SK-N-SH treated with all-trans-retinoic acid at 6 μM for 48 hours (cell line): ENCODE results near the gene LRP3.
"Not testable (repeated sequence)": the region's sequence is repeated elsewhere in the genome, so short reads cannot be mapped to it uniquely, and the experiment has no call there.

Experiments
- CSDC2 ChIP-seq: fragments of 250-450 bp; sonication (Bioruptor Pico); IDR thresholded peaks from 2 replicates; pipeline ENCODE4 v1.5.0; 2020; ENCODE audit warnings: mild to moderate bottlenecking, moderate library complexity
- CSRNP3 ChIP-seq: fragments of 250-450 bp; sonication (Bioruptor Pico); IDR thresholded peaks from 2 replicates; pipeline ENCODE4 v1.5.1; 2021; ENCODE audit warnings: mild to moderate bottlenecking, moderate library complexity
- PATZ1 ChIP-seq: fragments of 250-450 bp; sonication (Bioruptor Pico); IDR thresholded peaks from 2 replicates; pipeline ENCODE4 v1.8.0; 2020; ENCODE audit warnings: mild to moderate bottlenecking, moderate library complexity, borderline replicate concordance
- PPARA ChIP-seq: fragments of 250-450 bp; sonication (Bioruptor Pico); IDR thresholded peaks from 2 replicates; pipeline ENCODE4 v1.5.0; 2020; ENCODE audit warnings: mild to moderate bottlenecking, borderline replicate concordance
- RARB ChIP-seq: fragments of 250-450 bp; sonication (Bioruptor Pico); IDR thresholded peaks from 2 replicates; pipeline ENCODE4 v1.8.0; 2021; ENCODE audit warnings: mild to moderate bottlenecking, moderate library complexity
- ZFP3 ChIP-seq: fragments of 250-450 bp; sonication (Bioruptor Pico); IDR thresholded peaks from 2 replicates; pipeline ENCODE4 v1.5.0; 2020; ENCODE audit warnings: mild to moderate bottlenecking, moderate library complexity
- ZFP30 ChIP-seq: fragments of 450-650 bp; formaldehyde crosslinking; IDR thresholded peaks from 2 replicates; pipeline ENCODE4 v1.5.0; 2022; ENCODE audit warnings: mild to moderate bottlenecking, moderate library complexity

GRCh38 chr19:33152625-33153024 lies 41.5 kb upstream of the LRP3 start:
- not testable (repeated sequence) for TF ChIP-seq CSRNP3 (CRISPR knock-in tag); CSDC2 (CRISPR knock-in tag); PPARA (CRISPR knock-in tag); PATZ1; RARB (CRISPR knock-in tag); ZFP3 (CRISPR knock-in tag); ZFP30 (CRISPR knock-in tag)
